Hindlimb muscle (tissue), 1 donor: ENCODE measurements around the gene VOPP1. TPM values are rescaled to one million over a fixed set of nuclear protein-coding genes. Genes with fewer than 3 reads are reported as not detected.
"Not testable (repeated sequence)": the region's sequence is repeated elsewhere in the genome, so short reads cannot be mapped to it uniquely, and the experiment has no call there.

Experiments used
- DNase-seq: peaks from one replicate; pipeline ENCODE4 v3.0.0-alpha.2; 2013
- polyA plus RNA-seq: library from polyadenylated mRNA; unstranded; fragments of 120-200 nt; gene quantifications from one replicate; pipeline ENCODE4 v1.2.1, GENCODE V29; 2013; ENCODE audit not compliant: insufficient read length

The VOPP1 gene
- polyA plus RNA-seq: 25.8 TPM

- peak; percentile 86 for DNase-seq
Measured at GRCh38 chr7:55572378-55573233, at the start of gene VOPP1. TSS of gene VOPP1 (minus strand) at chr7:55572502. CDS start at chr7:55572324, 178 bp downstream.

GRCh38 chr7:55618913-55619312 is 46.6 kb upstream of the VOPP1 start:
- DNase-seq: no peak

- DNase-seq: not testable (repeated sequence)
Measured at GRCh38 chr7:55614365-55615064, 42.2 kb upstream of the VOPP1 start.

GRCh38 chr7:55609726-55610125 is 37.4 kb upstream of the VOPP1 start:
- DNase-seq: not testable (repeated sequence)

- not testable (repeated sequence) for DNase-seq
Measured at GRCh38 chr7:55605661-55606060, 33.4 kb upstream of the VOPP1 start.

GRCh38 chr7:55597944-55598499 is 25.7 kb upstream of the VOPP1 start:
- not testable (repeated sequence) for DNase-seq

GRCh38 chr7:55597214-55597739 is 25.0 kb upstream of the VOPP1 start:
- DNase-seq: not testable (repeated sequence)

- no peak for DNase-seq
Measured at GRCh38 chr7:55595511-55595910, 23.2 kb upstream of the VOPP1 start.

GRCh38 chr7:55594870-55595269 is 22.6 kb upstream of the VOPP1 start:
- no peak for DNase-seq

GRCh38 chr7:55594414-55594813 is 22.1 kb upstream of the VOPP1 start:
- DNase-seq: no peak

- peak; percentile 18 for DNase-seq
Measured at GRCh38 chr7:55593515-55594318, 21.4 kb upstream of the VOPP1 start.

- DNase-seq: no peak
Measured at GRCh38 chr7:55593172-55593514, 20.8 kb upstream of the VOPP1 start.

- no peak for DNase-seq
Measured at GRCh38 chr7:55592492-55592891, 20.2 kb upstream of the VOPP1 start.

- DNase-seq: no peak
Measured at GRCh38 chr7:55591282-55591931, 19.1 kb upstream of the VOPP1 start.

GRCh38 chr7:55590517-55591281 is 18.4 kb upstream of the VOPP1 start:
- DNase-seq: no peak

- no peak for DNase-seq
Measured at GRCh38 chr7:55589905-55590304, 17.6 kb upstream of the VOPP1 start.

GRCh38 chr7:55588976-55589604 is 16.8 kb upstream of the VOPP1 start:
- DNase-seq: no peak

GRCh38 chr7:55588379-55588699 is 16.0 kb upstream of the VOPP1 start:
- no peak for DNase-seq

- DNase-seq: no peak
Measured at GRCh38 chr7:55587687-55588378, 15.5 kb upstream of the VOPP1 start.

GRCh38 chr7:55582656-55583055 is 10.4 kb upstream of the VOPP1 start:
- DNase-seq: not testable (repeated sequence)
